H1 (cell line): ENCODE data around the gene DENND4C. TPM values are rescaled to one million over a fixed set of nuclear protein-coding genes. Genes with fewer than 3 reads are reported as not detected.
A peak's percentile ranks its signal among the peaks of the same experiment; 100 is the strongest.

ENCODE experiments used
- ASH2L ChIP-seq: fragments of 200-600, 300-600 bp; sonication (generic); IDR thresholded peaks from one replicate; pipeline ENCODE4 v1.7.1; 2017; ENCODE audit warnings: low read length
- BACH1 ChIP-seq: IDR thresholded peaks from 2 replicates; pipeline ENCODE4 v1.6.1; 2012; ENCODE audit warnings: low read length, improper control_type of control experiment
- BRCA1 ChIP-seq: IDR thresholded peaks from 2 replicates; pipeline ENCODE4 v1.6.1; 2012; ENCODE audit warnings: low read depth, low read length, improper control_type of control experiment
- CBX5 ChIP-seq: fragments of 300-800, 300-1000 bp; sonication (generic); IDR thresholded peaks from 2 replicates; pipeline ENCODE4 v1.7.1; 2016; ENCODE audit warnings: antibody characterized with exemption, low read length, low read depth
- CBX8 ChIP-seq: fragments of 300-800, 300-1000 bp; sonication (generic); IDR thresholded peaks from 2 replicates; pipeline ENCODE4 v1.7.1; 2016; ENCODE audit warnings: low read depth, low read length, borderline replicate concordance
- JUN ChIP-seq: IDR thresholded peaks from 2 replicates; pipeline ENCODE4 v1.6.1; 2011; ENCODE audit warnings: low read depth, mild to moderate bottlenecking, improper control_type of control experiment, low read length
- KDM4A ChIP-seq: IDR thresholded peaks from one replicate; pipeline ENCODE4 v1.7.1; 2012; ENCODE audit warnings: low read depth, mild to moderate bottlenecking, moderate library complexity, low read length, inconsistent platforms; ENCODE audit not compliant: severe bottlenecking
- NANOG ChIP-seq: IDR thresholded peaks from 2 replicates; pipeline ENCODE4 v1.6.1; 2011; ENCODE audit warnings: low read length, low read depth, mild to moderate bottlenecking, inconsistent platforms; ENCODE audit not compliant: insufficient read depth, poor library complexity, severe bottlenecking
- NRF1 ChIP-seq: IDR thresholded peaks from 2 replicates; pipeline ENCODE4 v1.6.1; 2011; ENCODE audit warnings: mild to moderate bottlenecking, low read depth, low read length, improper control_type of control experiment
- RBBP5 ChIP-seq: IDR thresholded peaks from 2 replicates; pipeline ENCODE4 v1.7.1; 2012; ENCODE audit warnings: low read depth, mild to moderate bottlenecking, inconsistent platforms, low read length, moderate library complexity, borderline replicate concordance
- RNF2 ChIP-seq: fragments of 200-900, 300-1000 bp; sonication (generic); IDR thresholded peaks from 2 replicates; pipeline ENCODE4 v1.7.1; 2016; ENCODE audit warnings: borderline replicate concordance, low read depth, mild to moderate bottlenecking, antibody characterized with exemption, low read length; ENCODE audit not compliant: poor library complexity, severe bottlenecking; ENCODE audit errors: missing control alignments
- SAP30 ChIP-seq: fragments of 300-600 bp; sonication (generic); IDR thresholded peaks from 2 replicates; pipeline ENCODE4 v1.7.1; 2012; ENCODE audit warnings: low read length, moderate library complexity, mild to moderate bottlenecking, inconsistent platforms; ENCODE audit not compliant: insufficient read depth, insufficient replicate concordance
- TEAD4 ChIP-seq: IDR thresholded peaks from 2 replicates; pipeline ENCODE4 v1.6.1; 2012; ENCODE audit warnings: low read depth, low read length, inconsistent platforms, mixed read lengths
- YY1 ChIP-seq: IDR thresholded peaks from 2 replicates; pipeline ENCODE4 v1.6.1; 2011; ENCODE audit warnings: low read depth, mild to moderate bottlenecking, low read length
- polyA plus RNA-seq, 7 experiments: library from polyadenylated mRNA; depleted of rRNA in 3 of 7; stranded (reverse) in 5 of 7; unstranded in 2 of 7; fragments of >200 nt in 5 of 7; fragments of 200-250 nt in 2 of 7; gene quantifications; 1 replicate in 5 of 7; 2 replicates in 1 of 7; 4 replicates in 1 of 7; pipeline versions ENCODE4 v1.2.1 to v1.2.3, GENCODE V29; 2011 to 2013; ENCODE audit warnings: missing spikeins in 2 of 7, mixed read lengths in 2 of 7
- total RNA-seq: library from RNA; stranded (reverse); fragmentation: NEBNext Ultra II Directional; extraction: Animal tissue kit (Norgen Biotek cat#: 25700); gene quantifications from 2 replicates; pipeline ENCODE4 v1.2.1, GENCODE V29; 2021
- TF ChIP-seq, protein P1 (sequence below): IDR thresholded peaks from 2 replicates; pipeline ENCODE4 v1.6.1; 2011; ENCODE audit warnings: low read length, improper control_type of control experiment
- TF ChIP-seq, protein P2 (sequence below): IDR thresholded peaks from 2 replicates; pipeline ENCODE4 v1.6.1; 2012; ENCODE audit warnings: inconsistent platforms
- TF ChIP-seq, protein P3 (sequence below), 3 experiments: IDR thresholded peaks; 1 replicate in 2 of 3; 2 replicates in 1 of 3; pipeline versions ENCODE4 v1.5.1 to v1.6.1; 2011; ENCODE audit warnings: low read length in 3 of 3, mild to moderate bottlenecking in 3 of 3, inconsistent platforms in 2 of 3, low read depth in 1 of 3, moderate library complexity in 1 of 3; ENCODE audit not compliant: insufficient read depth in 1 of 3; ENCODE audit errors: control extremely low read depth in 1 of 3
- TF ChIP-seq, protein P4 (sequence below): IDR thresholded peaks from 2 replicates; pipeline ENCODE4 v1.6.1; 2011; ENCODE audit warnings: low read depth, mild to moderate bottlenecking, low read length; ENCODE audit not compliant: insufficient read depth

Gene DENND4C
- total and polyA plus RNA-seq, 2 of the 8 experiments (the other 6 are each of a cell fraction or from before 2014, with no cell fraction given): 6.9 to 18.9 TPM

DNA sequence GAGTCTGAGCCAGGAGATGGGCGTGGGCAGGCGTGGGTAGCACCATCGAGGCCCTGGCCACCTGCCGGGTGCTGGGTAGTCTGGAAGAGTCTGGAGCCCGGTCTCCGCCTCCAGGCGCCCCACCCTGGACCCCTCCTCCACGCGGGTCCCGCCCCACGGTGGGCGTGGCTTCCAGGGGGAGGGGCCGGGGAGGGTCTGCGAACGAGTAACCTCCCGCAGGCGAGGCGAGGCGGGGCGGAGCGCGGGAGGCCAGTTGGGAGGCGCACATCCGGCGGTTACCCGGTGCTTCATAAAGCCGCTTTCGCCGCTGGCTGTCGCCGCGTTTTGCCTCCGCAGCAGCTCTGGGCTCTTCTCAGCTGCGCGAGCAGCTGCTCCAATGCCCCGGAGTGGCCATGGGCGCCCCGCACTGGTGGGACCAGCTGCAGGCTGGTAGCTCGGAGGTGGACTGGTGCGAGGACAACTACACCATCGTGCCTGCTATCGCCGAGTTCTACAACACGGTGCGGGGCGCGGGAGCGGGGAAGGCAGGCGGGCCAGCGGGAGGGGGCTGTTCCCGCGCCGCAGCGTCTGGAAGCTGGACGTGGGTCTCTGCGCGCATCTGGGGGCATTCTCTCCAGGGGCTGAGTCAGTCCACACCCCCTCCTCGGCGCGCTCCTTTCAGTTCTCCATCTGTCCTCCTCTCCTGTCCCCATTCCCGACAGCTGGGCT, 178.4 kb downstream of the DENND4C start, which contains the start of gene ACER2 (continued):
- TF ChIP-seq RNF2 (no peak), NRF1 (no peak), TEAD4 (no peak), KDM4A (peak; percentile 63), BACH1 (peak; percentile 71), YY1 (0 out of 2 replicates have a peak, but pooled peaks have one; percentile 4), ASH2L (peak; percentile 87), CBX5 (no peak), NANOG (no peak), JUN (no peak), BRCA1 (no peak), RBBP5 (peak; percentile 51; the same call in 1 of the 2 replicates), SAP30 (no peak), CBX8 (no peak)
- TF ChIP-seq, protein P1, sequence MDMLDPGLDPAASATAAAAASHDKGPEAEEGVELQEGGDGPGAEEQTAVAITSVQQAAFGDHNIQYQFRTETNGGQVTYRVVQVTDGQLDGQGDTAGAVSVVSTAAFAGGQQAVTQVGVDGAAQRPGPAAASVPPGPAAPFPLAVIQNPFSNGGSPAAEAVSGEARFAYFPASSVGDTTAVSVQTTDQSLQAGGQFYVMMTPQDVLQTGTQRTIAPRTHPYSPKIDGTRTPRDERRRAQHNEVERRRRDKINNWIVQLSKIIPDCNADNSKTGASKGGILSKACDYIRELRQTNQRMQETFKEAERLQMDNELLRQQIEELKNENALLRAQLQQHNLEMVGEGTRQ: no peak
- TF ChIP-seq, protein P2, sequence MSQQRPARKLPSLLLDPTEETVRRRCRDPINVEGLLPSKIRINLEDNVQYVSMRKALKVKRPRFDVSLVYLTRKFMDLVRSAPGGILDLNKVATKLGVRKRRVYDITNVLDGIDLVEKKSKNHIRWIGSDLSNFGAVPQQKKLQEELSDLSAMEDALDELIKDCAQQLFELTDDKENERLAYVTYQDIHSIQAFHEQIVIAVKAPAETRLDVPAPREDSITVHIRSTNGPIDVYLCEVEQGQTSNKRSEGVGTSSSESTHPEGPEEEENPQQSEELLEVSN: peak; percentile 14; the same call in 1 of the 2 replicates
- TF ChIP-seq, protein P3, sequence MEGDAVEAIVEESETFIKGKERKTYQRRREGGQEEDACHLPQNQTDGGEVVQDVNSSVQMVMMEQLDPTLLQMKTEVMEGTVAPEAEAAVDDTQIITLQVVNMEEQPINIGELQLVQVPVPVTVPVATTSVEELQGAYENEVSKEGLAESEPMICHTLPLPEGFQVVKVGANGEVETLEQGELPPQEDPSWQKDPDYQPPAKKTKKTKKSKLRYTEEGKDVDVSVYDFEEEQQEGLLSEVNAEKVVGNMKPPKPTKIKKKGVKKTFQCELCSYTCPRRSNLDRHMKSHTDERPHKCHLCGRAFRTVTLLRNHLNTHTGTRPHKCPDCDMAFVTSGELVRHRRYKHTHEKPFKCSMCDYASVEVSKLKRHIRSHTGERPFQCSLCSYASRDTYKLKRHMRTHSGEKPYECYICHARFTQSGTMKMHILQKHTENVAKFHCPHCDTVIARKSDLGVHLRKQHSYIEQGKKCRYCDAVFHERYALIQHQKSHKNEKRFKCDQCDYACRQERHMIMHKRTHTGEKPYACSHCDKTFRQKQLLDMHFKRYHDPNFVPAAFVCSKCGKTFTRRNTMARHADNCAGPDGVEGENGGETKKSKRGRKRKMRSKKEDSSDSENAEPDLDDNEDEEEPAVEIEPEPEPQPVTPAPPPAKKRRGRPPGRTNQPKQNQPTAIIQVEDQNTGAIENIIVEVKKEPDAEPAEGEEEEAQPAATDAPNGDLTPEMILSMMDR (IDR thresholded peaks at IDR 0.05; ENCODE audit: control extremely low read depth in 1 of 3, insufficient read depth in 1 of 3, low read depth in 1 of 3, low read length in 3 of 3): 0 out of 4 replicates have a peak, but pooled peaks of 1 of the 3 experiments have one; percentile 4
- TF ChIP-seq, protein P4, sequence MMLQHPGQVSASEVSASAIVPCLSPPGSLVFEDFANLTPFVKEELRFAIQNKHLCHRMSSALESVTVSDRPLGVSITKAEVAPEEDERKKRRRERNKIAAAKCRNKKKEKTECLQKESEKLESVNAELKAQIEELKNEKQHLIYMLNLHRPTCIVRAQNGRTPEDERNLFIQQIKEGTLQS: no peak
